Measurements from ENCODE around the gene ADSS1. TPM values are rescaled to one million over a fixed set of nuclear protein-coding genes. Genes with fewer than 3 reads are reported as not detected.

Gene ADSS1
- polyA plus RNA-seq, 1 donor (not counting 4 experiments of a cell fraction or from before 2014, with no cell fraction given): 1.7 TPM

DNA sequence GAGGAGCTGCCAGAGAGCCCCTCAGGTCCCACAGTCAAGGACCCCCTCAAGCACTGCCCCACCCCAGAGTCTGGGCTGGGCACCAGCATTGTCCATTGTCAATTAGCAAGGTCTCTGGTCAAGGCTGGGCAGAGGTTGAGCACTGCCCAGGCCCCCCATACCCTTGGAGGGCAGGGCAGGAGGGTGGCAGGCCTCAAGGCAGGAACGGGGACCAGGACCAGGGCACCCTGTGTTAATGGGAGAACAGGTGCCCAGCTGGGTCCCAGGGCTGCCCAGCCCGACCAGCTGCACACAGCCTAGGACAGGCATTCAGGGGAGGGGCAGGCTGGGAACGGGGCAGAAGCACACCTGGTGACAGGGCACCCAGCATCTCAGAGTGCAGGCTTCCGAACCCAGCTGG, 47.3 kb downstream of the ADSS1 start:
- H4K20me1 ChIP-seq (ENCODE audit: control insufficient read depth, extremely low read depth, insufficient read depth, low read length): no peaks in the 10 kb centered on the region
- DNase-seq (ENCODE audit: low read depth, low spot score) (no peak), FAIRE-seq (no peak)
- H3K4me3 ChIP-seq (ENCODE audit: control insufficient read depth in 2 of 3, extremely low read depth in 1 of 3, insufficient read depth in 2 of 3, low read depth in 1 of 3, low read length in 3 of 3): no peak overlapping the region
- dilution Hi-C loops (cut with MboI; ENCODE audit: extremely low pct_ligation_motif_present, low sequenced_read_pairs): no loop called here
- peaks cover 21 to 25% of the 10 kb centered on the region in 2 experiments for H3K36me3 ChIP-seq (ENCODE audit: control insufficient read depth in 2 of 2, extremely low read depth in 1 of 2, insufficient read depth in 2 of 2, low read length in 2 of 2)
- no peak overlapping the region for H3K4me2 ChIP-seq (ENCODE audit: control insufficient read depth, extremely low read depth, insufficient read depth, low read depth, low read length)
- no peak overlapping the region for H2AFZ ChIP-seq (ENCODE audit: control insufficient read depth, low read length)
- TF ChIP-seq, protein P1, sequence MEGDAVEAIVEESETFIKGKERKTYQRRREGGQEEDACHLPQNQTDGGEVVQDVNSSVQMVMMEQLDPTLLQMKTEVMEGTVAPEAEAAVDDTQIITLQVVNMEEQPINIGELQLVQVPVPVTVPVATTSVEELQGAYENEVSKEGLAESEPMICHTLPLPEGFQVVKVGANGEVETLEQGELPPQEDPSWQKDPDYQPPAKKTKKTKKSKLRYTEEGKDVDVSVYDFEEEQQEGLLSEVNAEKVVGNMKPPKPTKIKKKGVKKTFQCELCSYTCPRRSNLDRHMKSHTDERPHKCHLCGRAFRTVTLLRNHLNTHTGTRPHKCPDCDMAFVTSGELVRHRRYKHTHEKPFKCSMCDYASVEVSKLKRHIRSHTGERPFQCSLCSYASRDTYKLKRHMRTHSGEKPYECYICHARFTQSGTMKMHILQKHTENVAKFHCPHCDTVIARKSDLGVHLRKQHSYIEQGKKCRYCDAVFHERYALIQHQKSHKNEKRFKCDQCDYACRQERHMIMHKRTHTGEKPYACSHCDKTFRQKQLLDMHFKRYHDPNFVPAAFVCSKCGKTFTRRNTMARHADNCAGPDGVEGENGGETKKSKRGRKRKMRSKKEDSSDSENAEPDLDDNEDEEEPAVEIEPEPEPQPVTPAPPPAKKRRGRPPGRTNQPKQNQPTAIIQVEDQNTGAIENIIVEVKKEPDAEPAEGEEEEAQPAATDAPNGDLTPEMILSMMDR (optimal IDR thresholded peaks at IDR 0.05 in 1 of 3, IDR thresholded peaks at IDR 0.05 in 1 of 3, conservative IDR thresholded peaks at IDR 0.05 in 1 of 3; ENCODE audit: extremely low read depth in 1 of 3, insufficient read depth in 2 of 3, low read length in 3 of 3): no peak
- no peak for TF ChIP-seq EZH2 (IDR thresholded peaks at IDR 0.05; ENCODE audit: low read length)
- H3K4me1 ChIP-seq (ENCODE audit: control insufficient read depth, extremely low read depth, insufficient read depth, low read length): no peaks in the 10 kb centered on the region
- H3K79me2 ChIP-seq (ENCODE audit: control insufficient read depth, insufficient read depth, low read length): no peaks in the 10 kb centered on the region
- H3K27me3 ChIP-seq (ENCODE audit: control insufficient read depth, extremely low read depth, insufficient read depth, low read length): no peaks in the 10 kb centered on the region
- no peaks in the 10 kb centered on the region for H3K9me1 ChIP-seq (ENCODE audit: control insufficient read depth, extremely low read depth, insufficient read depth, low read length)
- H3K9me3 ChIP-seq (ENCODE audit: control insufficient read depth, low read depth, low read length): no peaks in the 10 kb centered on the region
- no peak overlapping the region for H3K27ac ChIP-seq (ENCODE audit: control insufficient read depth, insufficient read depth, low read length)
- H3K9ac ChIP-seq (ENCODE audit: control insufficient read depth, extremely low read depth, insufficient read depth, low read length): no peak overlapping the region

DNA sequence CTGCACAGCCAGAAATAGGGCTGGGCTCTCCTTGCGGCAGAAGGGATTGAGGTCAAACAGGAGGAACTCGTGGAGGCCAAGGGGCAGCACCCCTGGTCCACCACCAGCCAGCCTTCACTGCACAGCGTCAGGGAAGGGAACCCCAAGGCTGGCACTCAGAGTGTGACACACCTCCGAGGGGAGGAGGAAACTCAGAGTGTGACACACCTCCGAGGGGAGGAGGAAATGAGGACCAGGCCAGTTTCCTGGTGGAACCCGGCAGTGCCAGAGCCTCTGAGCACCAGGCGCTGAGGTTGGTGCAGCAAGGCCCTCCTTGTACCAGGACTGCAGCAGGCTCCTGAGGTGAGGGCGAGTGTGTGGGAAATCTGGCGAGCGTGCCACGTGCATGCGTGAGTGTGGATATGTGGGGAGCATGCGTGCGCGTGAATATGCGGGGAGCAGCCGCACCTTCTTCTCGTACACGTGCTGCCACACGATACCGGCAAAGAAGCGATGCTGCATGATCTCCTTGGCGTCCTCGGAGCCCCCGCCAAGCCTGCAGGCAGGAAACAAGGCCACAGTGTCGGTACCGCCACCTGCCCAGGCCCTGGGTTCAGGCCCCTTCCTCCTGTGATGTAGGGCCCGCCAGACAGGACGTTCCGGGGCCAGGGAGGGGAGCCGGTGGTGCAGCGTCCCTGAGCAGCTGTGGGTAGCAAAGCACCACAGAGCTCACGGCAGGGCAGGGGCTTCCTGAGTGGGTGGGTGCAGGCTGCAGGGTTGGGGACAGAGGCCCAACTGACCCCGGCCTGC, 48.1 kb downstream of the ADSS1 start:
- no peaks in the 10 kb centered on the region for H3K9me1 ChIP-seq (ENCODE audit: control insufficient read depth, extremely low read depth, insufficient read depth, low read length)
- H3K36me3 ChIP-seq (ENCODE audit: control insufficient read depth in 2 of 2, extremely low read depth in 1 of 2, insufficient read depth in 2 of 2, low read length in 2 of 2): peaks cover 25 to 26% of the 10 kb centered on the region in 2 experiments
- H3K27me3 ChIP-seq (ENCODE audit: control insufficient read depth, extremely low read depth, insufficient read depth, low read length): no peaks in the 10 kb centered on the region
- no peak overlapping the region for H3K4me2 ChIP-seq (ENCODE audit: control insufficient read depth, extremely low read depth, insufficient read depth, low read depth, low read length)
- H3K27ac ChIP-seq (ENCODE audit: control insufficient read depth, insufficient read depth, low read length): no peak overlapping the region
- TF ChIP-seq, protein P1 (optimal IDR thresholded peaks at IDR 0.05 in 1 of 3, IDR thresholded peaks at IDR 0.05 in 1 of 3, conservative IDR thresholded peaks at IDR 0.05 in 1 of 3; ENCODE audit: extremely low read depth in 1 of 3, insufficient read depth in 2 of 3, low read length in 3 of 3): no peak
- no peak for TF ChIP-seq EZH2 (IDR thresholded peaks at IDR 0.05; ENCODE audit: low read length)
- H3K9ac ChIP-seq (ENCODE audit: control insufficient read depth, extremely low read depth, insufficient read depth, low read length): no peak overlapping the region
- no peak overlapping the region for H2AFZ ChIP-seq (ENCODE audit: control insufficient read depth, low read length)
- no peaks in the 10 kb centered on the region for H3K79me2 ChIP-seq (ENCODE audit: control insufficient read depth, insufficient read depth, low read length)
- no peaks in the 10 kb centered on the region for H3K9me3 ChIP-seq (ENCODE audit: control insufficient read depth, low read depth, low read length)
- no peaks in the 10 kb centered on the region for H3K4me1 ChIP-seq (ENCODE audit: control insufficient read depth, extremely low read depth, insufficient read depth, low read length)
- FAIRE-seq (no peak), DNase-seq (ENCODE audit: low read depth, low spot score) (no peak)
- dilution Hi-C loops (cut with MboI; ENCODE audit: extremely low pct_ligation_motif_present, low sequenced_read_pairs): no loop called here
- no peak overlapping the region for H3K4me3 ChIP-seq (ENCODE audit: control insufficient read depth in 2 of 3, extremely low read depth in 1 of 3, insufficient read depth in 2 of 3, low read depth in 1 of 3, low read length in 3 of 3)
- H4K20me1 ChIP-seq (ENCODE audit: control insufficient read depth, extremely low read depth, insufficient read depth, low read length): no peaks in the 10 kb centered on the region

Data from keratinocyte (primary cell).